OCI-LY3 (cell line): ENCODE data around the gene DROSHA.

Experiments used
- EZH2phosphoT487 ChIP-seq: fragments of 200-600 bp; shearing (Covaris generic); IDR thresholded peaks from 2 replicates; pipeline ENCODE4 v1.6.1; 2018; ENCODE audit warnings: antibody characterized with exemption, mixed run types, low read depth
- TF ChIP-seq, protein P1 (sequence below): fragments of 200-600, 300-600 bp; sonication (generic); IDR thresholded peaks from 2 replicates; pipeline ENCODE4 v1.5.1; 2014; ENCODE audit warnings: antibody characterized with exemption, low read length, low read depth

GRCh38 chr5:31415960-31416359 lies 115.9 kb downstream of the DROSHA start:
- TF ChIP-seq, protein P1, sequence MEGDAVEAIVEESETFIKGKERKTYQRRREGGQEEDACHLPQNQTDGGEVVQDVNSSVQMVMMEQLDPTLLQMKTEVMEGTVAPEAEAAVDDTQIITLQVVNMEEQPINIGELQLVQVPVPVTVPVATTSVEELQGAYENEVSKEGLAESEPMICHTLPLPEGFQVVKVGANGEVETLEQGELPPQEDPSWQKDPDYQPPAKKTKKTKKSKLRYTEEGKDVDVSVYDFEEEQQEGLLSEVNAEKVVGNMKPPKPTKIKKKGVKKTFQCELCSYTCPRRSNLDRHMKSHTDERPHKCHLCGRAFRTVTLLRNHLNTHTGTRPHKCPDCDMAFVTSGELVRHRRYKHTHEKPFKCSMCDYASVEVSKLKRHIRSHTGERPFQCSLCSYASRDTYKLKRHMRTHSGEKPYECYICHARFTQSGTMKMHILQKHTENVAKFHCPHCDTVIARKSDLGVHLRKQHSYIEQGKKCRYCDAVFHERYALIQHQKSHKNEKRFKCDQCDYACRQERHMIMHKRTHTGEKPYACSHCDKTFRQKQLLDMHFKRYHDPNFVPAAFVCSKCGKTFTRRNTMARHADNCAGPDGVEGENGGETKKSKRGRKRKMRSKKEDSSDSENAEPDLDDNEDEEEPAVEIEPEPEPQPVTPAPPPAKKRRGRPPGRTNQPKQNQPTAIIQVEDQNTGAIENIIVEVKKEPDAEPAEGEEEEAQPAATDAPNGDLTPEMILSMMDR: no peak
- no peak for TF ChIP-seq EZH2phosphoT487
